ENCODE data around the gene AGFG2.
"Not testable (repeated sequence)": the region's sequence is repeated elsewhere in the genome, so short reads cannot be mapped to it uniquely, and the experiment has no call there.

Gene AGFG2

GRCh38 chr7:100555701-100556100 lies 16.7 kb downstream of the AGFG2 start:
- no peak for DNase-seq

DNA sequence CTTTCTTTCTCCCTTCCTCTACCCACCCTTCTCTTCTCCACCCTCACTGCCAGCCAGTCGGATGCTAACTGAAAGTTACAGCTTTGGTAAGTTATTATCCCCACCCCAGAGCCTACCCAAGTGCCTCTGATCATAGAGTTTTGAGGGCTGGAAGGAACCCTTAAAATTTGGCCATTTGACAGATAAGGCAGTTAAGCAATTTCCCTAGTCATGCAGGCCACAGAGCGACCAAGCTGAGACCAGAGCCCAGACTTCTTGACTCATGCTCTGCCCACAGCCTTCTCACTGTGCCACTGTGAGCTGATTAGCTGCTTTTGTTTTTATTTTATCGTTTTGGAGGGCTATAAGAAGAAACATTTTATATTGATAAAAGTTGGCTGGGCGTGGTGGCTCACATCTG lies 17.5 kb downstream of the AGFG2 start:
- DNase-seq, result no peak

DNA sequence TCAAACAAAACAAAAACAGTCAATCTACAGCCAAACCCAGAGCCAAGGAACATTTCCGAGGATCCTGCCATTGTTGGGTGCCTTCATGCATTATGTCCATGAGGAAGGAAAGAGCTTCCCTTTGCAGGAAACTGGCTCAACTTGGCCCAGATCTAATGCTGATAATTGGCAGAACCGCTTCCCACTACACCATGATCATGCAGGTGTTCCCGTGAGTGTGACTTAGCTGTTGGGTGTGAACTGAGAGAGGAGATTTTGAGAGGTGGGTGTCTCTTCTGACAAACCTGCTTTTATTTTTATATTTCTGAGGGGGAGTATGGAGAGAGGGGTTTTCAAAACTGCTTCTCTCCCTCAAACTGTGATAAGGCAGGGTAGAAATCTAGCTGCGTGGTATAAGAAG lies 20.1 kb downstream of the AGFG2 start:
- DNase-seq, result no peak

DNA sequence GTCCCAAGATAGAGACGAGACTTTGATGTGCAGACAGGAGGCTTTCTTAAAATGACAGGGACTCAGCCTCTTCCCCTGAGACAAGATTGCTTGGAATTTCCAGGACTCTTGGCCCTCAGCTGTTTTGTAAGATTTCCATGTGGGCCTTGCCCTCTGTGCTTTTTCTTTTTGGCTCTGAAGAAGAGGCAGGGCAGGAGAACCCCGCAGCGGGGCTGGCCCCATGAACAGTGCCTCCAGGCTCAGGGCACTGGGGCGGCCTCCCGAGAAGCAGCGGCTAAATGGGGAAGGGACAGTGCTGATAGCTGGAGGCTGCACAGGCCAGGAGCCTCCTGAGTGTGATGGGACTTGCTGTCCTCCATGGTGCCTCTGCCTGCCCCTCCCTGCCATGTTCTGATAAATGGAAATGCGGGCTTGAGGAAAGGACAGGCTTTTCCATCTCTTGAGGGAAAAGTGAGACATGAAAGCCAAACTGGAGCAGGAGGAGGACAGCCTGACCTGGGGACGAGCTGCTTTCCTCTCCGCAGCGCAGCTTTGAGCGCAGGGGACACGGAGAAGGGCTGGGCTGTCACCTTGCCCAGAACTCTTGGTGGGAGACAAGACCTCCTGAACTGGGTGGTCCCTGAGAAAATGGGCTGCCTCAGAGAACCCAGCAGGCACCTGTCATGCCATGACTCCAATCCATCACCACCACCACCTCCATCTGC lies 22.6 kb downstream of the AGFG2 start:
- DNase-seq, result no peak

- DNase-seq, result no peak
Observed at GRCh38 chr7:100562195-100563099, 23.4 kb downstream of the AGFG2 start.

GRCh38 chr7:100563100-100563564 lies 24.1 kb downstream of the AGFG2 start:
- no peak for DNase-seq

GRCh38 chr7:100563809-100564400 lies 24.9 kb downstream of the AGFG2 start:
- DNase-seq, result no peak

DNA sequence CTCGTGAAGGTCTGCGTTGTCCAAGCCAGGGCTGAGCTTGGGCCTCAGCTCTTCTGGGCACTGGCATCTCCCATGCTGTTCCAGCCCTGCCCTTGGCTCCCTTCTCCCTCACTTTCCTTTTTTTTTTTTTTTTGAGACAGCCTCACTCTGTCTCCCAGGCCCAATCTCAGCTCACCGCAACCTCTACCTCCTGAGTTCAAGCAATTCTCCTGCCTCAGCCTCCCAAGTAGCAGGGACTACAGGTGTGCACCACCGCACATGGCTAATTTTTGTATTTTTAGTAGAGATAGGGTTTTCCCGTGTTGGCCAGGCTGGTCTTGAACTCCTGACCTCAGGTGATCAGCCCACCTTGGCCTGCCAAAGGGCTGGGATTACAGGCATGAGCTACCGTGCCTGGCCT lies 25.4 kb downstream of the AGFG2 start:
- DNase-seq, result not testable (repeated sequence)

GRCh38 chr7:100565133-100565571 lies 26.1 kb downstream of the AGFG2 start:
- no peak for DNase-seq

DNA sequence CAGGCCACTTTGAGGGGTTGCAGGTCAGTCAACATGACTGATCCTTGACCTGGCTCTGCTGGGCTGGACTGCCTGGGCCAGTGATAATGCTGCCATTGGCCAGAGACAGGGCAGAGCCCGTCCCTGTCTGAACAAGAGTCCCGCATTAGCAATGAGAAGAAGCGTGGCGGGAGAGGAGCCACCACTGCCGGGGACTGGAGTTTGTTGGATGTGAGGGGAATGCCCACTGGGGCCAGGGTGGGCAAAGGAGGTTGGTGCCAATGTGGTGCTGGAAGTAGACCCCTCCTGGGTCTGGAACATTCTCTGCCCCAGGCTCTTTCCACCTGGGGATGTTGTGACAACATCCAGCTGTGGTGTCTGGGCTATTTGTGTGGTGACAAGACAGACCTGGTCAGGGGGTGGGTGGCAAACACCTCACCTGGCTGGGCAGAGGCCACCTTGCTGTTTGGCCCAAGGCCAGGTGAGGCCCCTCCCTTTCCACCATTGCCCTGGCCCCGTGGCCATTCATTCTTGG lies 27.1 kb downstream of the AGFG2 start:
- DNase-seq, result no peak

- DNase-seq, result no peak
Observed at GRCh38 chr7:100567031-100567730, 28.2 kb downstream of the AGFG2 start.

- no peak for DNase-seq
Observed at GRCh38 chr7:100567751-100568175, 28.8 kb downstream of the AGFG2 start.

DNA sequence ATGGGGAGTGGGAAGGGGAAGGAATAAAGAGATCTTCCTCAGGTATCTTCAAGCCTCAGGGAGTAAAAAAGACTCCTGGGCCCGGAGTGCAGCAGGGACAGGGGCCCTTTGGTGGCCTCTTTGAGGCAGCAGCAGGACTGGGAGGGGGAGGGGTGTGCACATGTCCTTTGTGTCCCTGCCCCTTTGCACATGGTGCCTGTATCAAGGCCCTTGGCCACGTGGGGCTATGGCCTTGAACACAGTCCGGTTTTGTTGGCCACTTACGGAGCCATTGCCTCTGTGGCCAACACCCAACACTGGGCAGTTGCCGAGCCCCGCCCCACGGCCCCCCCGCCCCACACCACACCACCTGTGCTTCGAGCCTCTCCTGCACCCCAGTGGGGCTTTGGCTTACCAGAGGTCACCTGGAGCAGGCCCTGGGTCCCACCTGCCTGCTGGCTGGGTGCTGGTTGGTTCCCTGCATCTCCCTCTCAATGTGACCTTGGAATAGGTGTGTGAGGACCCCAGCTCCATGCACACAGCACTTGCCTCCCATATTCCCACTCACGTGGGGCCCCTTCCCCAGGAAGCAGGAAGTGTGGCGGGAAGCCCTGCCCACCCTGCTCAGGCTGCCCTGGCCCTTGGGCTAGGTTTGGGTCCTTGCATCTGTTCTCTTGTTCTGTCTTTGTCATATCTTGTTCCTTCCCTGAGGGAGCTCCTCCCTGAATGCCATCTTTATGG lies 29.3 kb downstream of the AGFG2 start:
- DNase-seq, result no peak

DNA sequence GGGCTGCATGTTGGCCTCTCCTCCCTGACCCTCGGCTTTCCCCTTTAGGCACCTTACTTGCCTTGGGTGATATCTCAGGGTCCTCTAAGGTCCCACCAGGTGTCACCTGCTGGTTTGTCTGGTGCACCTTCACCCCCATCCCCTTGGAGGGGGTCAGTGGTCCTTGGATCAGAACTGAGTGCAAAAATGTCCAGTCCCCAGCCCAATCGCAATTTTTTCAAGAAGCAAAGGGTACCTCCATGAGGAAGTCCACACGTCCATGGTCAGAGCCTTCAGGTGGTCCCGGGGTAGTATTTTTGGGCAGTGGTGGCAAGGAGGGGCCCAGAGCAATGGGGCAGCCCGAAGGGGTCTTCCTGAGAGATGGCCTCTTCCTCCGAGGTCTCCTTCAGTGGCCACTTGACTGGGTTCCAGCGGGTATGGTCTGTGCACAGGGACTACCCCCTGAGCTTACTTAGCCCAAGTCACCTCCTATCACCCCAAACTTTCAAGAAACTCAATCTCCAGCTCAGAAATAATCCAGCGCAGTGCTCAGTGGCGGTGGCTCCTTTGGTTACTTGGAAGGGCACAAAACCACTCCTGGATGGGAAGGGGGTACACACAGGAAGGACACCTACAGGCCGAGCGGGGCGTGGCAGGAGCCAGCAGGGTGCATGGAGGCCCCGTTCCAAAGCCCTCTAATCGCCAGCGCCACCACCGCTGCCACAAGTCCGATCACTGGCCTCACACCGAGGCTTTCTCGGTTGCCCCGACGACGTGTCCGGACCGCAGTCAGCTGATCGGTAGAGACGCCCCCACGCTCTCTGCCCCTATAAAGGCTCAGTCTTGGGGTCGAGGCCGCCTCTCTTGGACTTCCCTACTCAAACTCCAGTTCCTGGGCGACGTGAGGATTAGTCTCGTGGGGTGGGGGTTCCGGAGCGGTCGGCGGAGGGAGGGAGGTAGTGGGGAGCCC lies 30.2 kb downstream of the AGFG2 start:
- no peak for DNase-seq

- DNase-seq, result no peak
Observed at GRCh38 chr7:100570954-100571828, 32.2 kb downstream of the AGFG2 start.

DNA sequence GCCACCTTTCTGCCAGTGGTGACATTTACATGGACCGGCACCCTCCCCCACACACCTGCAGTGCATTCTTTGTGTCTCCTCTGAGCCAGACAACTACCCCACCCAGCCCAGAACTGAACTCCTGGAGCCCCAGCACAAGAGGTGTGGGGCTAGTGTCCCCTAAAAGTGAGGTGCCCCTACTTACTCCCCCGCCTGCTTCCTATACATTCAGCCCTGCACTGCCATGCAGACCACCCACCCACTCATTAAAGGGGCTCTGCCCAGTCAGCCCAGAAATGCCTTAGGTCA lies 32.8 kb downstream of the AGFG2 start:
- DNase-seq, result no peak

DNA sequence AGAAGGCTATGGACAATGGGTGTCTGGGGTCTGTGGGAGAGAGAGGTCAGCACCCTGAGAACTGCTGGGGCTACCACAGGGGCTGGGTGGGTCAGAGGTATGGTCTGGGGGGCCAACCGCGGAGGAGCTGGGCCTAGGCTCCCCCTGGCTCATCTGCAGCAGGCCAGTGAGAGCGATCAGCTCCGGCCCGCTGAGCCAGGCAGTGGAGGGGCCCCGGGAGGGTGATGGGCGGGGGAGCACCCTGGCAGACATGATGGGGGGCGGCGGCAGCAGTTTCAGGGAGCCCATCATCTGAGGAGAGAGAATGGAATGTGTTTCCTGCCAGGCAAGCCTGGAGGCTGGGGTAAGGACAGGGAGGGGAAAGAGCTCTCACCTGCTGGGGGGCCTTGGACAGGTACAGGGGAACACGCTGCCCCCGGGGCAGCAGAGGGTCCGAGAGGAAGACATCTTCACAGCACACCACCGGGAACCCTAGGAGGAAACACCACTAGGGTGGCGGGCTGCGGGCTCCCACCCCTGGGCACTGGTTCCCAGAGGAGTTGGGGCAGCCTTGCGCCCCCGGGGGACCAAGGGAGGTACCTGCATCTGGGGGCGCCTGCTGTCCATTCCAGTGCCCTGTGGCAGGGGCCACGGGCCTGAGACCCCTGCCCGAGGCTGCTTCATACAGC lies 33.4 kb downstream of the AGFG2 start:
- no peak for DNase-seq

GRCh38 chr7:100572949-100573675 lies 34.1 kb downstream of the AGFG2 start:
- DNase-seq, result no peak
